HG02678 (cell line): ENCODE data around the gene TRABD2A.

Source experiments
- ATAC-seq: cut with Tn5 transposase; IDR thresholded peaks from one replicate; pipeline ENCODE4 v1.9.1; 2021; ENCODE audit warnings: mild to moderate bottlenecking, moderate library complexity; ENCODE audit not compliant: unreplicated experiment

TRABD2A gene

GRCh38 chr2:84827978-84828575 is 52.8 kb downstream of the TRABD2A start:
- ATAC-seq: no peak

- no peak for ATAC-seq
Observed at GRCh38 chr2:84823788-84824187, 57.1 kb downstream of the TRABD2A start.

- no peak for ATAC-seq
Observed at GRCh38 chr2:84823229-84823628, 57.7 kb downstream of the TRABD2A start.

GRCh38 chr2:84821806-84822205 is 59.1 kb downstream of the TRABD2A start:
- no peak for ATAC-seq

GRCh38 chr2:84817239-84817655 is 63.6 kb downstream of the TRABD2A start:
- ATAC-seq: peak; percentile 88

- peak; percentile 75 for ATAC-seq
Observed at GRCh38 chr2:84816426-84817026, 64.4 kb downstream of the TRABD2A start.

GRCh38 chr2:84815146-84815545 is 65.7 kb downstream of the TRABD2A start:
- ATAC-seq: no peak

GRCh38 chr2:84811839-84812431 is 68.9 kb downstream of the TRABD2A start:
- ATAC-seq: no peak

GRCh38 chr2:84808279-84808678 is 72.6 kb downstream of the TRABD2A start:
- no peak for ATAC-seq

GRCh38 chr2:84807063-84807485 is 73.8 kb downstream of the TRABD2A start:
- no peak for ATAC-seq

- no peak for ATAC-seq
Observed at GRCh38 chr2:84805250-84805958, 75.5 kb downstream of the TRABD2A start.

GRCh38 chr2:84801811-84802210 is 79.1 kb downstream of the TRABD2A start:
- no peak for ATAC-seq

- ATAC-seq: peak; percentile 81
Observed at GRCh38 chr2:84800194-84800805, 80.6 kb downstream of the TRABD2A start.

- no peak for ATAC-seq
Observed at GRCh38 chr2:84799772-84800171, 81.1 kb downstream of the TRABD2A start.

GRCh38 chr2:84797271-84797670 is 83.6 kb downstream of the TRABD2A start:
- ATAC-seq: no peak

- no peak for ATAC-seq
Observed at GRCh38 chr2:84796798-84797197, 84.1 kb downstream of the TRABD2A start.

- no peak for ATAC-seq
Observed at GRCh38 chr2:84793641-84794040, 87.2 kb downstream of the TRABD2A start.

- ATAC-seq: no peak
Observed at GRCh38 chr2:84792856-84793522, 87.9 kb downstream of the TRABD2A start.

- no peak for ATAC-seq
Observed at GRCh38 chr2:84788498-84788897, 92.4 kb downstream of the TRABD2A start.

GRCh38 chr2:84788027-84788426 is 92.9 kb downstream of the TRABD2A start:
- no peak for ATAC-seq

GRCh38 chr2:84786601-84787000 is 94.3 kb downstream of the TRABD2A start:
- ATAC-seq: no peak
